NCI-H2081 treated with DMSO at 0.1 percent for 48 hours (cell line): Measurements from ENCODE around the gene FRMD4A.

Source experiments
- DNase-seq: peaks from one replicate; lab custom pipeline; 2025; lab: John Stamatoyannopoulos, UW

FRMD4A gene

GRCh38 chr10:14016011-14016536, 314.6 kb downstream of the FRMD4A start:
- DNase-seq = no peak

DNA sequence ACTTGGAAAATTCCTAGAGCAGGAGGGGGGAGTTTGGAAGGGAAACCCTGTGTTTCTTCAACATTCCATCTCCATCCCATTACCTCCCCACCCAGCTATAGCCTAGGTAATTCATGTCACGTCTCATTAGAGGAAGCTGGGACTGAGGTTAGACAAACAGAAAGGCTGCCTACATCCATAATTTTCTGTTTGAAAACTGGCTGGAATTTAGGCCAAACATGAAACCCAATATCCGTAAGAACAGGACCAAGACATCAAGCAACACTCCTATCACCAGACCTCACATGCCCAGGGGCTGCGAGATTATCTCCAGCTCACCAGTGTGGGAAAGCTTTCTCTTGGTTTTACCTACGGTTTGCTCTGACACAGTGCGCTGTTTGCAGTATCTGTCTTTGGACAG, 316.3 kb downstream of the FRMD4A start:
- no peak for DNase-seq

- no peak for DNase-seq
Observed at GRCh38 chr10:14010769-14011574, 319.8 kb downstream of the FRMD4A start.

GRCh38 chr10:14010101-14010558, 320.6 kb downstream of the FRMD4A start:
- no peak for DNase-seq

DNA sequence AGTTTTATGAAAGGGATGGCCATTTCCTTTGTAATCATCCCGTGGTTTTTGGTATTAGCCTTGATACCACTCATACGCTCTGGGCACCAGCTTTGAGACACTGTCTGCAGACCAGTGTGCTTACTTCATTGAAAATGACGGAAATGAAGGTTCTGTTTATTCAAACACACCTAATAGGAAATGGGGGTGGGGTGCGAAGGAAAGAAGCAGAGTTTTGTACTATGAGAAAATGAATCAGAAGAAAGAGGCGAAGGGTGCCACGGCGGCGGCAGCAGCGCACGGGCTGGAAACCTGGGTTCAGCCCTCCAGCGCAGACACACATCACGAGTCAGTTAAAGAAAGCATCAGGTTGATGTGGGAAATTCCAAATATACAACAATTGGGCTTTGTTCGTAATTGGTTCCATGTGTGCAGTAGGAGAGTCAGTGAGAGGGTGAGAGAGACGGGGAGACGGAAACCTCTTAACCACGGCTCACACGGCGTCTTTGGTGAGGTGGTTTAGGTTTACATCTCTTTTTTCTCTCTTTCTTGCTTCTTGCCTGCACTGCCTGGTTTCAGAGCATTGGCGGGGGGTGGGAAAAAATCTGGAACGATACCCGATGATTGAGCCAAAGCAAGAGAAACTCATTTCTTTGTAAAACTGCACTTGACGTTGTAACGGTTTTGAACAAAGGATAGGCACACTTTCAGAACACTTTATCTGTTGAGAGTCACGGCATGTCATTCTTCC, 321.2 kb downstream of the FRMD4A start:
- DNase-seq = no peak

DNA sequence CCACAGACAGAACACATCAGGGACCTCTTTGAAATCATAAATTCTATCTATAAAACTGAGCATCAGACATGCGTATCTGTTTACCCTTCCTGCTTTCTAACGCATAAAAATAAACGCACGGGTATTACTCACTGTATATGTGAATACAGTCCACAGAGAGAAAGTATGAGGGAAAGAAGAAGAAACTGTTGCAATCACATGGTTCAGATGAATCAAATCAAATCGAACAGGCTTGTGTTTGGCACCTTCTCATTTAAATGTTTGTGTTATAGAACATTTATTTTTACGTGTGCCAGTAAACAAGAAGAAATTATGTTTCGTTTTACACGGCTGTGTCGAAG, 322.0 kb downstream of the FRMD4A start:
- no peak for DNase-seq

- no peak for DNase-seq
Observed at GRCh38 chr10:14004536-14004935, 326.2 kb downstream of the FRMD4A start.

- DNase-seq = no peak
Observed at GRCh38 chr10:14003517-14004184, 327.1 kb downstream of the FRMD4A start.

GRCh38 chr10:14001298-14002040, 329.3 kb downstream of the FRMD4A start:
- DNase-seq = no peak

DNA sequence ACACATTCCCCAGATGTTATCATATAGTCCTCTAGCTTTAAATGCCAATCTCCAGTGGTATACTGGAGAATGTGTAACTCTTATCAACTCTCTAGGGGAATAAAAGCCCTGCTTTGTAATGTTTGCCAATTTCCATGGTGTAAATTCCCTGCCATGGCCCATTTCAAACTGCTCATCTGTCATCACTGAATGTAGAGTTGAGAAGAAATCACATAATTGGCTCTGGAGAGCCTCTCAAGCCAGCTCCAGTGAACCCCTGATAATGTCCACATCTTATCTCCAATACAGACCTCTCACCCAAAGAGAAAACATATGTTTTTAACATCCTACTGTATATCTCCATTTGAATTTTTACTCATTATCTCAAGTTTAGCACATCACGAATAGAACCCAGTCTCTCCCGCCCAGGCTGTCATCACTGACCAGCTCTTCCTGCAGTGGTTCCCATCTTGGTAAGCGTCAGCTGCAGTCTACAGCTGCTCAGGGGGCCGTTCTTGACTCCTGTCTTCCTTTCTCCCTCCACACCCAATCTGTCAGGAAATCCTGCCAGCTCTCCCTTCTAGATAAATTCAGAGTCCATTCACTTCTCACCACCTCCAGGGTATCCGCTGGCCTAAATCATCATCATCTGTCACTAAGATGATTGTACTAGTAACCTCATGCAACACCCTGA, 332.4 kb downstream of the FRMD4A start:
- no peak for DNase-seq

- no peak for DNase-seq
Observed at GRCh38 chr10:13997650-13998049, 333.1 kb downstream of the FRMD4A start.

DNA sequence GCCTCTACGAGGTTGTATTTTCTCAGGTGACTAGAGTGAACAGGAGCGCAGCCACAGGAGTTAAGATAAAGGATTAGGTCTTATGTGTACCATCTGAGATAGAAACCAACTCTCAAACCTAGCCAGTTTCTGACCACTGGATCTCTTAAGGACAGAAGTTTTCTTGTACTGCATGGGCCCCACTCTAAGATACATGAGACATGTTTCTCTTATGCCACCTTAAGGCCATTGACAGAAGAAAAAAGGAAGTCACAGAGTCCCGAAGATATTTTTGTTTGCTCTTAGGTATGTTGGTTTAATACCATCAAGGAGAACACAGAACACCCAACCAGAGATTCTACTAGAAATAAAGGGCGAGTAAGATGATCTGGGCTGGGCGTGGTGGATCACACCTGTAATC, 335.8 kb downstream of the FRMD4A start:
- no peak for DNase-seq

DNA sequence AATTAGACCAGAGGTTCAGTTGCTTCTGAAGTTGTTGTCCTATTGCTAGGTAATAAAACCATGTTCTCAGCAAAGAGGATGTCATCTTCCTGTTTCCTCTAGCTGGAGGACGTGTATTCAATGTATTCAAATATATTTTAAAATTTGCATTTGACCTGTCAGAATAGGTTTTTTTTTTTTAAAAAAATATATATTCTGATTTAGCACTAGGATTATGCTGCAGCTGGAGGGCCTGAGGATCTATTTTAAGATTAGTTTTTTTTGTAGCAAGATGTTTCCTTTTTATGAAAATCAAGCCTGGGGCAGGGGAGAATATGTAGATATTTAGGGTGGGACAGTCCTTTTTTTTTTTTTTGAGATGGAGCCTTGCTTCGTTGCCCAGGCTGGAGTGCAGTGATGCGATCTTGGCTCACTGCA, 337.0 kb downstream of the FRMD4A start:
- no peak for DNase-seq

- DNase-seq = no peak
Observed at GRCh38 chr10:13993169-13993568, 337.6 kb downstream of the FRMD4A start.

DNA sequence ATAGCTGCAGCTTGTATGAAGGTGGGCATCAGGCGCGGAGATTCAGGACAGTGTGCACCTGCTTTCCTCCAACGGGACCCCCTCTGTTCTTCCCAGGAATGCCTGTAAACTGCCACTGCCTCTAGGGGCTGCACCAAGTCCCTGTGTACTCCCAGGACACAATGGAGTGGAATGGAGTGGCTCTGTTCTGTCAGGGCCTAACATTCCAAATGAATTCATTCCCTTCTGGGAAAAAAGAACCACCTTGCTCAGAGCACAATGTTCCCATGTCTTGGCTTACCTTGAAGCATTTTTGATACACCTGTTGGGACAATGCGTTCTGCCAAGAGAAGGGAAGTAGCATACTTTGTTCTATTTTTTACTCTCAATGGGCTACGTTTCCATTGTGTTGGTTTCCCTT, 339.4 kb downstream of the FRMD4A start:
- DNase-seq = no peak

DNA sequence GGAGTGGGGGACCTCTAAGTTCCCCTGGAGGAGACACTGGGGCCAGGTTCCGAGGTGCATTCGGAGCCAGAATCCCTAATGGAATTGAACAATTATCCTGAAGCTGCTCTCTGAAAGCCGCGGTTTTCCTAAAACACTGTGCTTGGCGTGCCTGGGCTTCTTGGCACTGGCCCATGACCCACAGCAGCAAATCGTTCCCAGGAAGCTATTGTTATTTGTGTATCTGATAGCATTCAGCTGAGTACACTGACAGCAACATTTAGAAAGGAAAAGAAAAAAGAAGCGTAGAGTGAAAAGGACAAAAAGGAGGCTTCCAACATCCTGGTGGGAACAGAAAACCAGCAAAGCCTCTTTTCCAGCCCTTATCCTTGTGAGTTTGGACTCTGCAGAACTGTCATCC, 339.8 kb downstream of the FRMD4A start:
- no peak for DNase-seq

DNA sequence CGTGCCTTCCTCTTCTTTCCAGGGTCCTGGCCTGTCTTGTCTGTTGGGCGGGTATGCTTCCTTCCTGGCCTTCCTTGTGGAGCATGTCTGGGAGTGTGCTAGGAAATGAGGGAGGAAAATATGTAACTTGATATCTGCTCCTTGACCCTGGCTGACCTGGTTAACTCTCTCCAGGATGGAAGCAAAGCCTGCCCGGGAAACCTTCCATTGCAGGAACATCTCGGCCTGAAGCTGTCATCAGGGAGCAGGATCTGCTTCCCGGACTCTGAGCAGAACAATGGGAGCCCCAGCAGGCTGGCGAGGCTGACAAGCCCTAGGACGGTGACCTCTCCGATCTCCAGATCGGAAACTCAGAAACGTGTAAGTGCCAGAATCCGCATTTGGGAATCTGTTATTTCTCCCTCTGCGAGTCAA, 340.3 kb downstream of the FRMD4A start:
- DNase-seq = no peak

GRCh38 chr10:13989616-13990015, 341.1 kb downstream of the FRMD4A start:
- DNase-seq = no peak

- DNase-seq = no peak
Observed at GRCh38 chr10:13987446-13987845, 343.3 kb downstream of the FRMD4A start.

- DNase-seq = no peak
Observed at GRCh38 chr10:13984647-13985155, 346.0 kb downstream of the FRMD4A start.

DNA sequence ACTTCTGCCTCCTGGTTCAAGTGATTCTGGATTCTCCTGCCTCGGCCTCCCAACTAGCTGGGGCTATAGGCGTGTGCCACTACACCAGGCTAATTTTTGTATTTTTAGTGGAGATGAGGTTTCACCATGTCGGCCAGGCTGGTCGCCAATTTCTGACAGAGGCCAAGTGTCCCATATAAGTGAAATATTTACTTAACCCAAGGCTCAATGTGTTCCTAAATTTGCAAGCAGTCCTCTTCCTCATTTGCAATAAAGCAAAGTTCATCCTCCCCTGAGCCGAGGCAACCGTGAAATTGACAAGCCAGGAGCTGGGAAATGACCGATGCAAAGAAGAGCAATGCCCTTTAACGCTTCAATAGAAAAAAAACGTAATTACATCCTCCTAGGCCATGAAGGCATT, 347.7 kb downstream of the FRMD4A start:
- no peak for DNase-seq
